ENCODE measurements around the gene PLEKHM2.
"Not testable (repeated sequence)": the region's sequence is repeated elsewhere in the genome, so short reads cannot be mapped to it uniquely, and the experiment has no call there.

PLEKHM2 gene

GRCh38 chr1:15676010-15676409 lies 8.1 kb upstream of the PLEKHM2 start:
- no peak for DNase-seq (ENCODE audit: low read depth in 2 of 2)

GRCh38 chr1:15676688-15677661 lies 7.1 kb upstream of the PLEKHM2 start:
- no peak for DNase-seq (ENCODE audit: low read depth in 2 of 2)

- no peak for DNase-seq (ENCODE audit: low read depth in 2 of 2)
Observed at GRCh38 chr1:15678578-15678977, 5.5 kb upstream of the PLEKHM2 start.

GRCh38 chr1:15680131-15680530 lies 4.0 kb upstream of the PLEKHM2 start:
- DNase-seq (ENCODE audit: low read depth in 2 of 2) = no peak

- DNase-seq (ENCODE audit: low read depth in 2 of 2) = no peak
Observed at GRCh38 chr1:15680561-15681348, 3.4 kb upstream of the PLEKHM2 start.

GRCh38 chr1:15681349-15682292 lies 2.5 kb upstream of the PLEKHM2 start:
- no peak for DNase-seq (ENCODE audit: low read depth in 2 of 2)

GRCh38 chr1:15682936-15683341 lies 1.2 kb upstream of the PLEKHM2 start:
- no peak for DNase-seq (ENCODE audit: low read depth in 2 of 2)

- no peak for DNase-seq (ENCODE audit: low read depth in 2 of 2)
Observed at GRCh38 chr1:15683345-15684039, 628 bp upstream of the PLEKHM2 start.

GRCh38 chr1:15684468-15685291 lies 560 bp downstream of the PLEKHM2 start:
- DNase-seq (ENCODE audit: low read depth in 2 of 2) = no peak

GRCh38 chr1:15685820-15686219 lies 1.7 kb downstream of the PLEKHM2 start:
- no peak for DNase-seq (ENCODE audit: low read depth in 2 of 2)

- DNase-seq (ENCODE audit: low read depth in 2 of 2) = no peak
Observed at GRCh38 chr1:15687446-15687845, 3.3 kb downstream of the PLEKHM2 start.

- DNase-seq (ENCODE audit: low read depth in 2 of 2) = no peak
Observed at GRCh38 chr1:15690317-15690716, 6.2 kb downstream of the PLEKHM2 start.

GRCh38 chr1:15691434-15692032 lies 7.4 kb downstream of the PLEKHM2 start:
- DNase-seq (ENCODE audit: low read depth in 2 of 2) = no peak

- DNase-seq (ENCODE audit: low read depth in 2 of 2) = no peak
Observed at GRCh38 chr1:15692121-15692682, 8.1 kb downstream of the PLEKHM2 start.

GRCh38 chr1:15693371-15693770 lies 9.3 kb downstream of the PLEKHM2 start:
- DNase-seq (ENCODE audit: low read depth in 2 of 2) = no peak

- DNase-seq (ENCODE audit: low read depth in 2 of 2) = no peak
Observed at GRCh38 chr1:15696956-15697521, 12.9 kb downstream of the PLEKHM2 start.

GRCh38 chr1:15698201-15698600 lies 14.1 kb downstream of the PLEKHM2 start:
- no peak for DNase-seq (ENCODE audit: low read depth in 2 of 2)

GRCh38 chr1:15699321-15699720 lies 15.2 kb downstream of the PLEKHM2 start:
- not testable (repeated sequence) for DNase-seq (ENCODE audit: low read depth in 2 of 2)

- DNase-seq (ENCODE audit: low read depth in 2 of 2) = no peak
Observed at GRCh38 chr1:15700508-15700907, 16.4 kb downstream of the PLEKHM2 start.

Measured in stimulated activated CD8-positive, alpha-beta memory T cell treated with anti-CD3 and anti-CD28 coated beads, Interleukin-7, amount 100 ng/mL, for 1 hour (primary cell).